ENCODE data around the gene TMEM176B.

The TMEM176B gene

DNA sequence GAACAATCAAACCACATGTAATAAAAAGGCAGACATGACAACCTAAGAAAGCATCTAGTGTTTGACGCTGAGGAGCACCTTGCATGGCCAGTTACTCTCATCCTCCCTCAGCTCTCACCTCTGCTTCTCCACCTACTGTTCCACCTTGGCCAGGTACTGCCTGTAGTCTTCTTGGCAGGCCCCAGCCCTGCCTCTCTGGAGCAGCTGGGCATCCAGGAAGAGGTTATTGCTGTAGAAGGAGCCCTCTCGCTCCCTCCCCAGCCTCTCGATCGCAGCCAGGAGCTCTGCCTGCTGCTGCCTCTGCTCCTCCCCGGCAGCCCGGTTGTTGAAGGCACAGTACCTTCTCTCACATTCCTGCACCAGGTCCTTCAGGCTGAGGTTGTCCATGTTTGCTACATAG lies 53.2 kb downstream of the TMEM176B start:
- no peak for DNase-seq

- no peak for DNase-seq
Observed at GRCh38 chr7:150745876-150746275, 54.3 kb downstream of the TMEM176B start.

GRCh38 chr7:150745086-150745485 lies 55.1 kb downstream of the TMEM176B start:
- no peak for DNase-seq

DNA sequence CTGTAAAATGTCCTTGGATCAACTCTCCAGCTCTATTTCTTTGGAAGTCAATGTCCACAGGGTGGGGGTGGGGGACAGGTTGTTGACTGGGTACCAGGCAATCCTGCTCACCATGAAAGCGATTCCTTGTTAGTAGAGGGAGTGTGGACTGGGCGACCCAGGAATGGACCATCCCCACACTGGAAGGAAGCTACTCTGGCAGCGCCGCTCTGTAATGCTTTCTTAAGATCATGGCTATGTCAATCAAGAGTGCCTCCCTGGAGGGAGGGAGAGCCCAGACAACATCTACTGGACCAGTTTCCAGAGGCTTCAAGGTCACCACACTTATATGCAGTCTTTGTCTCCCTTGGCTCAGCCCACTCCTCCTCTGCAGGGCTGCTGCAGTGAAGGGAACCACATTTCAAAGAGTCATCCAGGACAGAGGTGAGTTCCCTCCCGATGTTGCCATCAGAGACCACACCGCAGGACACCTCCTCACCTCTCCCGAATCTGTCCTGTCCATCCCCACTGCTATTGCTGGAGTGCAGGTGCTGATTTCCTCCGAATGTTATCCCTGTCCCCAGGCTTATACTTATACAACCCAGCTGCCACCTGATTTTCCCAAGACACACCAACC lies 56.0 kb downstream of the TMEM176B start:
- DNase-seq: no peak

GRCh38 chr7:150742286-150742968 lies 57.7 kb downstream of the TMEM176B start:
- no peak for DNase-seq
